SW 1271 (cell line): ENCODE measurements around the gene RPAIN.
"Not testable (repeated sequence)": the region's sequence is repeated elsewhere in the genome, so short reads cannot be mapped to it uniquely, and the experiment has no call there.

ENCODE experiments used
- DNase-seq, 2 experiments: peaks; one replicate each; lab custom pipeline; 2025; lab: John Stamatoyannopoulos, UW

The RPAIN gene

GRCh38 chr17:5429191-5429887, 9.4 kb downstream of the RPAIN start:
- no peak for DNase-seq

- DNase-seq, result no peak
Observed at GRCh38 chr17:5430413-5430999, 10.5 kb downstream of the RPAIN start.

GRCh38 chr17:5431234-5431633, 11.3 kb downstream of the RPAIN start:
- DNase-seq, result not testable (repeated sequence)

GRCh38 chr17:5431949-5432556, 12.1 kb downstream of the RPAIN start:
- no peak for DNase-seq

- DNase-seq, result no peak
Observed at GRCh38 chr17:5434984-5435383, 15.0 kb downstream of the RPAIN start.

GRCh38 chr17:5435781-5436315, 15.9 kb downstream of the RPAIN start:
- not testable (repeated sequence) for DNase-seq

- no peak for DNase-seq
Observed at GRCh38 chr17:5437721-5438317, 17.8 kb downstream of the RPAIN start.

GRCh38 chr17:5438716-5439445, 18.9 kb downstream of the RPAIN start, which contains the start of gene C1QBP:
C1QBP (minus strand) TSS chr17:5439155; CDS start chr17:5439073, 82 bp downstream.
- peak; percentile 63 to 92 for DNase-seq

GRCh38 chr17:5439446-5439764, 19.4 kb downstream of the RPAIN start:
- no peak for DNase-seq

- DNase-seq, result no peak
Observed at GRCh38 chr17:5443728-5444127, 23.7 kb downstream of the RPAIN start.

GRCh38 chr17:5444209-5444608, 24.2 kb downstream of the RPAIN start:
- no peak for DNase-seq

- DNase-seq, result no peak
Observed at GRCh38 chr17:5446786-5447185, 26.8 kb downstream of the RPAIN start.

- no peak for DNase-seq
Observed at GRCh38 chr17:5464717-5465507, 44.9 kb downstream of the RPAIN start.

- no peak for DNase-seq
Observed at GRCh38 chr17:5466295-5466694, 46.3 kb downstream of the RPAIN start.

GRCh38 chr17:5467416-5467815, 47.4 kb downstream of the RPAIN start:
- DNase-seq, result no peak

- DNase-seq, result no peak
Observed at GRCh38 chr17:5468075-5468473, 48.1 kb downstream of the RPAIN start.

GRCh38 chr17:5472511-5472910, 52.5 kb downstream of the RPAIN start:
- no peak for DNase-seq

GRCh38 chr17:5473906-5474305, 53.9 kb downstream of the RPAIN start:
- no peak for DNase-seq

- no peak for DNase-seq
Observed at GRCh38 chr17:5478992-5479391, 59.0 kb downstream of the RPAIN start.

GRCh38 chr17:5480962-5481361, 61.0 kb downstream of the RPAIN start:
- no peak for DNase-seq

GRCh38 chr17:5481451-5481850, 61.5 kb downstream of the RPAIN start:
- no peak for DNase-seq
